Activated naive CD8-positive, alpha-beta T cell treated with anti-CD3 and anti-CD28 coated beads for 36 hours (primary cell): ENCODE measurements around the gene CGRRF1. TPM values are rescaled to one million over a fixed set of nuclear protein-coding genes. Genes with fewer than 3 reads are reported as not detected.
A peak's percentile ranks its signal among the peaks of the same experiment; 100 is the strongest.

Experiments used
- DNase-seq: peaks from one replicate; pipeline ENCODE4 v3.0.0; 2021
- H3K27ac Mint-ChIP-seq: one replicate; pipeline ENCODE4 v1.8.0; 2022; ENCODE audit warnings: mild to moderate bottlenecking, moderate library complexity, mixed read lengths
- H3K27me3 Mint-ChIP-seq: one replicate; pipeline ENCODE4 v1.8.0; 2022; ENCODE audit warnings: mild to moderate bottlenecking, mixed read lengths
- H3K36me3 Mint-ChIP-seq: one replicate; pipeline ENCODE4 v1.8.0; 2021; ENCODE audit warnings: mild to moderate bottlenecking, mixed read lengths
- H3K4me1 Mint-ChIP-seq: one replicate; pipeline ENCODE4 v1.8.0; 2021; ENCODE audit warnings: mixed read lengths
- H3K4me3 Mint-ChIP-seq: one replicate; pipeline ENCODE4 v1.8.0; 2022; ENCODE audit warnings: mild to moderate bottlenecking, moderate library complexity, mixed read lengths
- H3K9me3 Mint-ChIP-seq: one replicate; pipeline ENCODE4 v1.8.0; 2022; ENCODE audit warnings: mixed read lengths
- total RNA-seq, 2 experiments: library from RNA; stranded (reverse); gene quantifications; one replicate each; pipeline ENCODE4 v1.2.3, GENCODE V29; 2021

The CGRRF1 gene
- total RNA-seq, 2 experiments from 2014 or later, result 11.5 to 12.9 TPM

DNA sequence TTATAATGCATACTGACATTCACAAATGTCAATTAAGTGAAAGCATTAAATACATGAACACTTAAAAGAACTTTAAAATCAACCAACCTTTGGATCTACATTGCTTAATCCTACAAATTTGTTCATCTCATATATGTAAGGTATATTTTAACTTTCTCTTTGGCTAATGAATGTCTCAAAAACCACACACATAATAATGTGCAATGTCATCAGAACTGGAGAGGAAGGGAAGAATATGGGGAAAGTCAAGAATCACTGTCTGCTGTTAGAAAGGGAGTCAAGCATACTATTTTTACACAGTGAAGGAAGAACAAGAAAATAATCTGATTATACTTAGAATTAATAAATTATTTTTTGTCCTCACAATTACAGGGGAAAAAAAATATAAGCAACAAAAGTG is 25.9 kb upstream of the CGRRF1 start:
- peaks cover 49% of the 10 kb centered on the region for H3K4me1 Mint-ChIP-seq
- no peaks in the 10 kb centered on the region for H3K9me3 Mint-ChIP-seq
- peak overlapping the region; percentile 46 for H3K27ac Mint-ChIP-seq
- no peak for DNase-seq
- H3K4me3 Mint-ChIP-seq, result no peak overlapping the region
- peaks cover 34% of the 10 kb centered on the region for H3K36me3 Mint-ChIP-seq
- H3K27me3 Mint-ChIP-seq, result no peaks in the 10 kb centered on the region

- DNase-seq, result no peak
- H3K36me3 Mint-ChIP-seq, result peaks cover 34% of the 10 kb centered on the region
- H3K27me3 Mint-ChIP-seq, result no peaks in the 10 kb centered on the region
- peak overlapping the region; percentile 14 for H3K27ac Mint-ChIP-seq
- H3K4me3 Mint-ChIP-seq, result peak overlapping the region; percentile 94
- peaks cover 65% of the 10 kb centered on the region for H3K4me1 Mint-ChIP-seq
- H3K9me3 Mint-ChIP-seq, result no peaks in the 10 kb centered on the region
These were observed 23.0 kb upstream of the CGRRF1 start for GRCh38 chr14:54486685-54487084.

DNA sequence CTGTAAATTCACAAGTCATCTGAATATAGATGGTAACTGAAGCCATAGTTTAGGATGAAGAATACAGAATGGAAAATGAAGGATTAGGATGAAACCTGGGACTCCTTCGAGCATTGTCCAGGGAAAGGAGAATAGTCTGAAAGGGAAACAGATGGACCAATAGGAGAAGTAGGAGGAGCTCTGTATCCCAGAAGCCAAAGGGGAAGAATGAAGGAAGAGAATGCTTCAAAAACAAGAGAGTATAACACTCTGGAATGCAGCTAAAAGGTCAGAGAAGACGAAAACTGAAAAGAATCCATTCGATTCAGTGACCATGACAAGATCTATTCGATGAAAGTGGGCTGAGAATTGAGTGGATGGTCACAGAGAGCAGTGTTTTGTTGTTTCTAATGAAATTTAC is 21.9 kb upstream of the CGRRF1 start:
- Mint-ChIP-seq H3K27ac (peak overlapping the region; percentile 89), H3K9me3 (no peaks in the 10 kb centered on the region), H3K4me1 (peaks cover 63% of the 10 kb centered on the region), H3K4me3 (peak overlapping the region; percentile 94), H3K27me3 (no peaks in the 10 kb centered on the region), H3K36me3 (peaks cover 33% of the 10 kb centered on the region)
- DNase-seq, result no peak

GRCh38 chr14:54488318-54488645 is 21.4 kb upstream of the CGRRF1 start:
- DNase-seq, result no peak
- H3K9me3 Mint-ChIP-seq, result no peaks in the 10 kb centered on the region
- peak overlapping the region; percentile 94 for H3K4me3 Mint-ChIP-seq
- H3K27me3 Mint-ChIP-seq, result no peaks in the 10 kb centered on the region
- peak overlapping the region; percentile 89 for H3K27ac Mint-ChIP-seq
- H3K4me1 Mint-ChIP-seq, result peaks cover 58% of the 10 kb centered on the region
- H3K36me3 Mint-ChIP-seq, result peaks cover 28% of the 10 kb centered on the region

DNA sequence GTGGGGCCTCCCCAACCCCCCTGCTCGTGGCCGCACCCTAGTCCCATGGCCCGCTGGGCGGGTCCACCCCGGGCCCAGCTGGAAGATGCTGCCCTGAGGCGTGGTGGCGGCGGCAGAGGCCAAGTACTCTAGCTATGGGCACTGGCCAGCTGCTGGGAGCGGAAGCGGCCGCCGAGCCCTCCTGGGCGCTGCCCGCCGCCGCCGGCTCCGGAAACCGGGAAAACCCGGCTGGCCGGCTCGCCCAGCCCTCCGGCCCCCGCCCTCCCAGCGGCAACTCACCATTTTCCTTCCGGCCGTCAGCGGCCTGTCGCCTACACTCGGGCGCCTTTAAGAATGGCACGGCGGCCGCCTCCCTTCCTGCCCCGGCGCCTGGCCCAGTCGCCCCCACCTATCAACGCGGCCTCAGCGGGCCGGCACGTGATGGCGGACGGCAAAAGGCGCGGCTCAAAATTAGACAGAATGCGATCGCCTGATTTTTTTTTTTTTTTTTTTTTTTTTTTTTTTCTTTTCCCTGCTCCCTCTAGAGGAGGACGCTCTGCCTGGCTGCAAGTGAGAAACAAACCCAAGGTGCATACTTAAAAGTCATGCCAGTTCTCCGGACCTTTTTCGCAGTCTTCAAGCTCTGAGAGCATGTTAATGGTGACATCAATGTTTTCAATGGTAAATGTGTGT is 20.9 kb upstream of the CGRRF1 start, which contains the start of gene GMFB:
Gene GMFB, minus strand, starts transcription at position 335 of the 672 bp plus-strand sequence. Its CDS starts 53 bp downstream, at position 282.
- Mint-ChIP-seq H3K27me3 (no peaks in the 10 kb centered on the region), H3K4me3 (peak within 1 kb of the TSS; percentile 94), H3K27ac (peak within 1 kb of the TSS; percentile 89), H3K36me3 (peaks cover 23% of the 10 kb centered on the region), H3K9me3 (no peaks in the 10 kb centered on the region), H3K4me1 (peaks cover 57% of the 10 kb centered on the region)
- DNase-seq, result peak; percentile 88

DNA sequence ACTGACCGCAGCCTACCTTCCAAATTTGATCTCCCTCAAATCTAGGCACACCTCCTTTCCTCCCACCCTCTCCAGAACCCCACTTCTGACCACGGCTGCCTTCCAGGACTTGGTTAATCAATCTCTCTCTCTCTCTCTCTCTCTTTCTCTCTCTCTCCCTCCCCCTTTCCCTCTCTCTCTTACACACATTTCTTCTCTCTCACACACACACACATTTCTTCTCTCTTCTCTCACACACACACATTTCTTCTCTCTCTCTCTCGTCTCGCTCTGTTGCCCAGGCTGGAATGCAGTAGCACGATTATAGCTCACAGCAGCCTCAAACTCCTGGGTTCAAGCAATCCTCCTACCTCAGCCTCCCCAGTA is 20.4 kb upstream of the CGRRF1 start:
- peaks cover 22% of the 10 kb centered on the region for H3K36me3 Mint-ChIP-seq
- H3K27me3 Mint-ChIP-seq, result no peaks in the 10 kb centered on the region
- H3K4me1 Mint-ChIP-seq, result peaks cover 54% of the 10 kb centered on the region
- H3K4me3 Mint-ChIP-seq, result peak overlapping the region; percentile 78
- no peak for DNase-seq
- peak overlapping the region; percentile 87 for H3K27ac Mint-ChIP-seq
- no peaks in the 10 kb centered on the region for H3K9me3 Mint-ChIP-seq

- Mint-ChIP-seq H3K36me3 (peaks cover 22% of the 10 kb centered on the region), H3K4me3 (peak overlapping the region; percentile 78), H3K27me3 (no peaks in the 10 kb centered on the region), H3K9me3 (no peaks in the 10 kb centered on the region), H3K27ac (peak overlapping the region; percentile 87), H3K4me1 (peaks cover 48% of the 10 kb centered on the region)
- no peak for DNase-seq
These were observed 19.8 kb upstream of the CGRRF1 start for GRCh38 chr14:54489731-54490444.

- no peaks in the 10 kb centered on the region for H3K27me3 Mint-ChIP-seq
- peaks cover 40% of the 10 kb centered on the region for H3K4me1 Mint-ChIP-seq
- H3K36me3 Mint-ChIP-seq, result peaks cover 17% of the 10 kb centered on the region
- no peak for DNase-seq
- H3K4me3 Mint-ChIP-seq, result no peak overlapping the region
- H3K9me3 Mint-ChIP-seq, result no peaks in the 10 kb centered on the region
- no peak overlapping the region for H3K27ac Mint-ChIP-seq
These were observed 19.1 kb upstream of the CGRRF1 start for GRCh38 chr14:54490445-54491175.

DNA sequence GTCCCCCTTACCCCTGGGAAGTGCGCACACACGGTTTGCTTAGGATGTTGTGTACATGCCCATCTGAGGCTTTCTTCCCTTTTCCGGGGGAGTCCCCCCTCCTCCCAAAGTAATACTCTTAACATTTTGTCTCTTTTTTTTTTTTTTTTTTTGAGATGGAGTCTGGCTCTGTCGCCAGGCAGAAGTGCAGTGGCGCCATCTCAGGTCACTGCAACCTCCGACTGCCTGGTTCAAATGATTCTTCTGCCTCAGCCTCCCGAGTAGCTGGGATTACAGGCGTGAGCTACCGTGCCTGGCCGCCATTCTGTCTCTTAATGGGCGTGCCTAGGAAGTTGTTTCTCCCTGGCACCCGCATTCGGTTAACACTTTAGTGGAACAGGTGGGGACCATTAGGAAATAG is 16.4 kb upstream of the CGRRF1 start:
- no peak for DNase-seq
- Mint-ChIP-seq H3K27me3 (peaks cover 4% of the 10 kb centered on the region), H3K4me3 (no peak overlapping the region), H3K27ac (no peak overlapping the region), H3K9me3 (no peaks in the 10 kb centered on the region), H3K4me1 (peaks cover 23% of the 10 kb centered on the region), H3K36me3 (no peaks in the 10 kb centered on the region)

- H3K4me3 Mint-ChIP-seq, result no peak overlapping the region
- peaks cover 6% of the 10 kb centered on the region for H3K4me1 Mint-ChIP-seq
- no peak for DNase-seq
- H3K36me3 Mint-ChIP-seq, result no peaks in the 10 kb centered on the region
- H3K27me3 Mint-ChIP-seq, result peaks cover 5% of the 10 kb centered on the region
- H3K9me3 Mint-ChIP-seq, result no peaks in the 10 kb centered on the region
- H3K27ac Mint-ChIP-seq, result no peak overlapping the region
These were observed 12.5 kb upstream of the CGRRF1 start for GRCh38 chr14:54497224-54497623.

DNA sequence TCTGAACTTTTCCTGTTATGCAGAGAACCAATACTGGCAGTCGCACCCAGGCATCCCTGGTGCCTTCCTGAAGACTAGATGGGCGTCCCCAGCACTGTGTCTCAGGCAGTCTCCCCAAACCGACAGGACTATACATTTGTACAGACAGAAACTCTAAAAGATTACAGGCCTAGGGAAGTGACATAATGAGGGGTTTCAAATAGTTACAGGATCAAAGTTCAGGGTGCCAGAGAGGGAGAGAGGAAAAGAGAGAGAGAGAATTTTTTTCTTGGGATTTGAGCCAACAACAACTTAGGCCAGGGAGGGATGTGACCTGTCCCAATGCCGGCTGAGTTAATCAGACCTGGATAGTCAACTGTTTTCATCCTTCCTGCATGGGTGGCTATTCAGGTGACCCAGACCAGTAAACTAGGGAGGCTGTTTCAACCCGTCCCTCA is 11.6 kb upstream of the CGRRF1 start:
- no peaks in the 10 kb centered on the region for H3K36me3 Mint-ChIP-seq
- no peaks in the 10 kb centered on the region for H3K9me3 Mint-ChIP-seq
- H3K27ac Mint-ChIP-seq, result no peak overlapping the region
- DNase-seq, result no peak
- H3K4me3 Mint-ChIP-seq, result no peak overlapping the region
- peaks cover 5% of the 10 kb centered on the region for H3K27me3 Mint-ChIP-seq
- H3K4me1 Mint-ChIP-seq, result peaks cover 6% of the 10 kb centered on the region

DNA sequence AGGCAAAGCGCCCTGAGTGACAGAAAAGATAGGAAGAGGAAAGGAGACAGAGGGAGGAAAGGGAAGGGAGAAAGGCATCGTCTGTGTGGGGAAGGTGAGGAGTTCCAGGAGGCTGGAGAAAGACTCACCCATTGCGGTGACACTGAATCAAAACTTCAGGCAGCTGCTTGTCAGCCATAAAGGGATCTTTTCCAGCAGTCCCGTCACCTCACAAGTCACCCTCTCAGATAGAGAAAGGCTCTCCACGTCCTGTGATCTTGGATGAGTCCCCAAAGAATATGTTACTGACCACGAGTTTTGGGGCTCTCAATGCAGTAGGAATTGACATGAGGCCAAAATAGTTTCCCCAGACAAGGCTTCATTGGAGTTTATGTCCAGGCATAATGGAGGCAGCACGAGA is 11.1 kb upstream of the CGRRF1 start:
- Mint-ChIP-seq H3K9me3 (no peaks in the 10 kb centered on the region), H3K4me3 (no peak overlapping the region), H3K4me1 (peaks cover 4% of the 10 kb centered on the region), H3K27ac (no peak overlapping the region), H3K27me3 (peaks cover 5% of the 10 kb centered on the region), H3K36me3 (no peaks in the 10 kb centered on the region)
- no peak for DNase-seq

DNA sequence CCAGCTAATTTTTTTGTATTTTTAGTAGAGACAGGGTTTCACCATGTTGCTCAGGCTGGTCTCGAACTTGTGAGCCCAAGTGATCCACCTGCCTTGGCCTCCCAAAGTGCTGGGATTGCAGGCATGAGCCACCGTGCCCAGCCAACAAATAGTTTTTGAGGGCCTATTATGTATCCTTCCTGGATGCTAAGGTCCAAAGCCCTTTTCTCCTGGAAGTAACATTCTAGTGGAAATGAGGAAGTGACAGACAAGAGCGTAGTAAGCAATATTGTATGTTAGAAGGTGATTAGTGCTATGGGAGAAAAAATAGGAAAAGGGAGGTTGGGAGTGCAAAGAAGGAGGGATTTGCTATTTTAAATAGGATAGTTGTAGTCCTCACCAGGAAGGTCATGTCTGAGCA is 9.0 kb upstream of the CGRRF1 start:
- no peak for DNase-seq
- peaks cover 5% of the 10 kb centered on the region for H3K27me3 Mint-ChIP-seq
- H3K36me3 Mint-ChIP-seq, result no peaks in the 10 kb centered on the region
- no peak overlapping the region for H3K4me3 Mint-ChIP-seq
- H3K27ac Mint-ChIP-seq, result no peak overlapping the region
- peaks cover 2% of the 10 kb centered on the region for H3K4me1 Mint-ChIP-seq
- no peaks in the 10 kb centered on the region for H3K9me3 Mint-ChIP-seq

DNA sequence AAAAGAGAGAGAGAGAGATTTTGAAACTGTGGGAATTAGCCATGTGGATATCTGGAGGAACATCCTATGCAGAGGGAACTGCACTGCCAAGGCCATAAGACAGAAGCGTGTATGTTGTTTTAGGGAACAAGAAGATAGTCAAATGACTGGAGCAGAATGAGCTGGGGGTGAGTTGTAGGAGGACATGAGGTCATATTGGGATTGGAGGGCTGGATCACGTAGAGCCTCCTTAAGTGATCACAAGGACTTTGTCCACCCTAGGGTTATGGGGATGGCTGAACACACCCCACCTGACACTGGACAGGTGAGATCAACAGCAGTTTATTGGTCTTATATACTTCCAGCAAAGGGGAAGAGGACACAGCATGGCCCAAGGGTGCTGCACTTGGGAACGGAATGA is 8.2 kb upstream of the CGRRF1 start:
- Mint-ChIP-seq H3K27ac (no peak overlapping the region), H3K4me3 (no peak overlapping the region), H3K36me3 (no peaks in the 10 kb centered on the region), H3K27me3 (peaks cover 5% of the 10 kb centered on the region), H3K4me1 (no peaks in the 10 kb centered on the region), H3K9me3 (no peaks in the 10 kb centered on the region)
- DNase-seq, result no peak

GRCh38 chr14:54502602-54503001 is 7.1 kb upstream of the CGRRF1 start:
- Mint-ChIP-seq H3K27me3 (peaks cover 5% of the 10 kb centered on the region), H3K27ac (no peak overlapping the region), H3K4me3 (no peak overlapping the region), H3K36me3 (no peaks in the 10 kb centered on the region), H3K9me3 (no peaks in the 10 kb centered on the region), H3K4me1 (no peaks in the 10 kb centered on the region)
- DNase-seq, result no peak
